Osteocyte (in vitro differentiated cells): ENCODE data around the gene ALDH1A1. TPM values are rescaled to one million over a fixed set of nuclear protein-coding genes. Genes with fewer than 3 reads are reported as not detected.

Experiments used
- DNase-seq: peaks from one replicate; pipeline ENCODE4 v3.0.0; 2021; ENCODE audit warnings: mixed read lengths; ENCODE audit not compliant: unreplicated experiment; ENCODE audit errors: extremely low spot score
- H3K27ac Mint-ChIP-seq: one replicate; pipeline ENCODE4 v1.8.0; 2021; ENCODE audit warnings: mild to moderate bottlenecking, mixed read lengths; ENCODE audit not compliant: unreplicated experiment
- H3K27me3 Mint-ChIP-seq: one replicate; pipeline ENCODE4 v1.8.0; 2021; ENCODE audit warnings: mixed read lengths; ENCODE audit not compliant: unreplicated experiment
- H3K36me3 Mint-ChIP-seq: one replicate; pipeline ENCODE4 v1.8.0; 2021; ENCODE audit warnings: mixed read lengths; ENCODE audit not compliant: unreplicated experiment
- H3K4me1 Mint-ChIP-seq: one replicate; pipeline ENCODE4 v1.8.0; 2021; ENCODE audit warnings: mixed read lengths; ENCODE audit not compliant: unreplicated experiment
- H3K4me3 Mint-ChIP-seq: one replicate; pipeline ENCODE4 v1.8.0; 2021; ENCODE audit warnings: mild to moderate bottlenecking, moderate library complexity, mixed read lengths; ENCODE audit not compliant: unreplicated experiment
- H3K9me3 Mint-ChIP-seq: one replicate; pipeline ENCODE4 v1.8.0; 2021; ENCODE audit warnings: mixed read lengths; ENCODE audit not compliant: unreplicated experiment
- total RNA-seq: library from RNA; stranded (reverse); gene quantifications from 2 replicates; pipeline ENCODE4 v1.2.1, GENCODE V29; 2021
- TF ChIP-seq, protein P1 (sequence below): fragments of 200-600 bp; sonication (generic); IDR thresholded peaks from 2 replicates; pipeline ENCODE4 v1.5.0; 2021; ENCODE audit warnings: antibody characterized with exemption, mild to moderate bottlenecking, moderate library complexity

ALDH1A1 gene
- total RNA-seq, 1 donor from 2014 or later = not detected

DNA sequence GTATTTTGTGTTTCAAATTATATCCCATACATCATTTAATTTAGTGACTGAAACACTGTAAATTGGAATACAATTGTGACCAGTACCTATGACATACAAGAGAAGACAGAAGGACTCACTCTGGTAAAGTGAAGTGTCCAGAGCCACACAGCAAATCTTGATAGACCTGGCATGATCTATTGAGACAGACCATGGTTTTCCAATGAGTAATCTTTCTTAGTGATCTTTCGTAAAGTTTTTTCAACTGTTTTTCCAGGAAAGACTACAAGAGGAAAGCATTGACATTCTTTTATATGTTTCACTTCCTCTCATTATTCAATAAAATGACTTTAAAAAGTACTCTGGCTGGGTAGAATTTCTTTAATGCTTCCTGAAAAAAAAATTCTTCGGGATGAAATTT, 43.3 kb upstream of the ALDH1A1 start:
- TF ChIP-seq, protein P1, sequence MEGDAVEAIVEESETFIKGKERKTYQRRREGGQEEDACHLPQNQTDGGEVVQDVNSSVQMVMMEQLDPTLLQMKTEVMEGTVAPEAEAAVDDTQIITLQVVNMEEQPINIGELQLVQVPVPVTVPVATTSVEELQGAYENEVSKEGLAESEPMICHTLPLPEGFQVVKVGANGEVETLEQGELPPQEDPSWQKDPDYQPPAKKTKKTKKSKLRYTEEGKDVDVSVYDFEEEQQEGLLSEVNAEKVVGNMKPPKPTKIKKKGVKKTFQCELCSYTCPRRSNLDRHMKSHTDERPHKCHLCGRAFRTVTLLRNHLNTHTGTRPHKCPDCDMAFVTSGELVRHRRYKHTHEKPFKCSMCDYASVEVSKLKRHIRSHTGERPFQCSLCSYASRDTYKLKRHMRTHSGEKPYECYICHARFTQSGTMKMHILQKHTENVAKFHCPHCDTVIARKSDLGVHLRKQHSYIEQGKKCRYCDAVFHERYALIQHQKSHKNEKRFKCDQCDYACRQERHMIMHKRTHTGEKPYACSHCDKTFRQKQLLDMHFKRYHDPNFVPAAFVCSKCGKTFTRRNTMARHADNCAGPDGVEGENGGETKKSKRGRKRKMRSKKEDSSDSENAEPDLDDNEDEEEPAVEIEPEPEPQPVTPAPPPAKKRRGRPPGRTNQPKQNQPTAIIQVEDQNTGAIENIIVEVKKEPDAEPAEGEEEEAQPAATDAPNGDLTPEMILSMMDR = no peak
- peaks cover 26% of the 10 kb centered on the region for H3K27me3 Mint-ChIP-seq
- no peaks in the 10 kb centered on the region for H3K36me3 Mint-ChIP-seq
- no peaks in the 10 kb centered on the region for H3K9me3 Mint-ChIP-seq
- H3K4me1 Mint-ChIP-seq = no peaks in the 10 kb centered on the region
- H3K27ac Mint-ChIP-seq = no peak overlapping the region
- DNase-seq = no peak
- H3K4me3 Mint-ChIP-seq = no peak overlapping the region

DNA sequence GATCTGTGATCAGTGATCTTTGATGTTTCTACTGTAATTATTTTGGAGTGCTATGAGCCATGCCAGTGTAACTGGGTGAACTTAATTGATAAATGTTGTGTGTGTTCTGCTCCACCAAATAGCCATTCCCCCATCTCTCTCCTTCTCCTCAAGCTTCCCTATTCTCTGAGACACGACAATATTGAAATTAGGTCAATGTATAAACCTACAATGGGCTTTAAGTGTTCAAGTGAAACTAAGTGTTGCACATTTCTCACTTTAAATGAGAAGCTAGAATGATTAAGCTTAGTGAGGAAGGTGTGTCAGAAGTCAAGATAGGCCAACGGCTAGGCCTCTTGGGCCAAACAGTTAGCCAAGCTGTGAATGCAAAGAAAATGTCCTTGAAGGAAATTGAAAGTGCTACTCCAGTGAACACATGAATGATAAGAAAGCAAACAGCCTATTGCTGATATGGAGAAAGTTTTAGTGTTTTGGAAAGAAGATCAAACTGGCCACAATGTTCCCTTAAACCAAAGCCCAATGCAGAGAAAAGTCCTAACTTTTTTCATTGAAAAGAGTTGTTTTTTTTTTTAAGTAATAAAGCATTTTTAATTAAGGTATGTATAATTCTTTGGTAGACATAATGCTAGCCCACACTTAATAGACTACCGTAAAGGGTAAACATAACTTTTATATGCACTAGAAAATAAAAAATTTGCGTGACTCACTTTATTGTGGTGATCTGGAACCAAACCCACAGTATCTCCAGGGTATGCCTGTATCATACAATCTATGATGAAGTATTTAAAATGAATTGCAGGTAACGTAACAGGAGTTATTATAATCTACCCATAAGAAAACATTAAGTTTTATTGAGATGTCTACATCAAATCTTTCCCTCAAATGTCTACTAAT, 42.5 kb upstream of the ALDH1A1 start:
- H3K4me1 Mint-ChIP-seq = no peaks in the 10 kb centered on the region
- H3K27me3 Mint-ChIP-seq = peaks cover 26% of the 10 kb centered on the region
- TF ChIP-seq, protein P1 = no peak
- H3K36me3 Mint-ChIP-seq = no peaks in the 10 kb centered on the region
- H3K4me3 Mint-ChIP-seq = no peak overlapping the region
- H3K9me3 Mint-ChIP-seq = no peaks in the 10 kb centered on the region
- no peak for DNase-seq
- no peak overlapping the region for H3K27ac Mint-ChIP-seq

DNA sequence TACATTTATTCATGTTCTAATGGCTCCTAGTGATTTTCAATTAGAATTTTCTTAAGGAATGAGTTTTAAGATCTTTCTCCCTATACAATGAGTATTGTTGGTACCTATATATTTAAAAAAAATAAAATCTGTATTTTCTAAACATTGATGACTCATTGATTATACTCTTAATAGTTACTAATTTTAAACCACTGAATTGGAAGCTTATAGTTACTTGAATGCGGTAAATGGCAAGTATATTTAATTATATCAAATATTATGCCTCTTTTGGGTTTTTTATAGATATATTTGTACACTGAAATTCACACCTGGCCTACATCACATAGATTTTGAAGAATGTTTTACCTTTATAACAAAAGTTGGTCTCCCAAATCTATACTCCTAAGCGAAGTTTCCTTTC, 38.9 kb upstream of the ALDH1A1 start:
- no peaks in the 10 kb centered on the region for H3K4me1 Mint-ChIP-seq
- no peak overlapping the region for H3K4me3 Mint-ChIP-seq
- no peaks in the 10 kb centered on the region for H3K9me3 Mint-ChIP-seq
- no peaks in the 10 kb centered on the region for H3K36me3 Mint-ChIP-seq
- H3K27me3 Mint-ChIP-seq = peaks cover 13% of the 10 kb centered on the region
- H3K27ac Mint-ChIP-seq = no peak overlapping the region
- DNase-seq = no peak
- TF ChIP-seq, protein P1 = no peak

DNA sequence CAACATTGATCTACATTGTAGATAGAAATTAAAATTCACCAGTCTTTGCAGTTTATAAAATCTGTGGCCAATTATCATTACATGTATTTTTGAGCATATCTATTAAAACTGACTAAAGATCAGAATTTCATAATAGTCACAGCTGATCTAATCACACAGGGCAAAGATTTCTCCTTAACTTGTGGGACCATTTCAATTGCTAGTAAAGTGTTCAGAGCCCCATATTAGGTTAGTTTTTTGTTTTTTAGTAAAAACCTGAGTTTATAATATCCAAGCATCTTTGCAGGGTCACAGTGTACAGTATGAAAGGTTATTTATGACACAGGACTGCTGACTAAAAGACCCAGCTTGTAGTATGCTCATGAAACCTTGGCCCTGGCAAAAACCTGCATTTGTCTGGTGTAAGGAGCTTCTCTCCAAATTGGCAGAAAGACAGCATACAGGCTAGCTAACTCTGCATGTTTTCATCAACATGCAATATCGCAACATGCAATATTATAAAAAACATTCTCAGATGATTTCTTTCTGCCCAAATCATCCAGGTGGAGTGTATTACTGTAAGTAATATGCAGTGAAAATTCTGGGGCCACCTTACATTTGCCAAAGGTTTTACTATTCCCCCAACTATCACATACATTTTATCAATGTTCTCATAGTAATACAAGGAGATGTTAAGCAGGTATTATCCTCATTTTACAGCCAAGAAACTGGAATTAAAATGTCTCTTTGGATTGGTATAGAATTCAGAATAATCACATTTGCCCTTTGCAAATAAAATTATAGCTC, 37.7 kb upstream of the ALDH1A1 start:
- H3K4me1 Mint-ChIP-seq = no peaks in the 10 kb centered on the region
- H3K9me3 Mint-ChIP-seq = no peaks in the 10 kb centered on the region
- no peak overlapping the region for H3K27ac Mint-ChIP-seq
- TF ChIP-seq, protein P1 = no peak
- no peak overlapping the region for H3K4me3 Mint-ChIP-seq
- H3K27me3 Mint-ChIP-seq = peaks cover 13% of the 10 kb centered on the region
- H3K36me3 Mint-ChIP-seq = no peaks in the 10 kb centered on the region
- DNase-seq = no peak

DNA sequence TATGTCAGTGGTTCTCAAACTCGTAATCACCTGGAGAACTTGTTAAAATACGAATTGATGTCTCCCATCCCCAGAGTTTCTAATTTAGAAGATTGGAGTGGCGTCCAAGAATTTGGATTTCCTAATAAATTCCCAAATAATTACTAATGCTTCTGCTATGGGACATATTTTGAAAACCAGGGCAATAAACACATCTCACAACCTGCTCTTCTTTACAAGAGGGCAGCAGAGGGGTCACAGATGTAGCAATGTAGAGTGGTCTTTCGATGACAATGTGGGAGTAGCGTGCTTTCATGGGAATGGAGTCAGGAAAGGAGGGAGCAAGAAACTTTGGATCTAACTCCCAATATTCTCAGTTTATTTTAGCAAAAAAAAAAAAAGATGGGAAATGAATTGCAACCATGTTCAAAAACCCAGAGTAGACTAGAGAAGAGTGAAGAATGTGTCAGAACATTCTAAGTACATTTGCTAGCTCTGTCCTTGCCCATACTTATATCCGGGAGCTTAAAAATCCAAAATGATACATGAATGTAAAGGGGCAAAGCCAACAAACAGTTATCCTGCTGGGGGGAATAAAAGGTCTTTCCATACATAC, 33.8 kb upstream of the ALDH1A1 start:
- Mint-ChIP-seq H3K27ac (no peak overlapping the region), H3K9me3 (no peaks in the 10 kb centered on the region), H3K36me3 (no peaks in the 10 kb centered on the region), H3K27me3 (peaks cover 8% of the 10 kb centered on the region), H3K4me3 (no peak overlapping the region), H3K4me1 (no peaks in the 10 kb centered on the region)
- no peak for DNase-seq
- TF ChIP-seq, protein P1 = no peak
